B cell (primary cell): ENCODE measurements around the gene LIPA. TPM values are rescaled to one million over a fixed set of nuclear protein-coding genes. Genes with fewer than 3 reads are reported as not detected.

Experiments used
- ATAC-seq: fragments of 200-7000 bp; cut with Tn5 transposase; one replicate; pipeline ENCODE4 v1.10.0; 2021; ENCODE audit warnings: low read depth, mild to moderate bottlenecking, moderate number of reproducible peaks, moderate library complexity
- CTCF ChIA-PET: fragments of 350-600 bp; sonication (Branson Sonifier 250); formaldehyde crosslinking; loops from one replicate; lab custom pipeline; 2021; ENCODE audit warnings: antibody characterized with exemption, inconsistent platforms; lab: Charles Lee
- POLR2A ChIA-PET: fragments of 350-600 bp; sonication (Branson Sonifier 250); formaldehyde crosslinking; loops from one replicate; lab custom pipeline; 2021; ENCODE audit warnings: antibody characterized with exemption; lab: Charles Lee
- DNase-seq: peaks from one replicate; pipeline ENCODE4 v3.0.0; 2013
- H2AFZ ChIP-seq: 2 replicates; pipeline ENCODE4 v1.6.1; 2012; ENCODE audit warnings: mild to moderate bottlenecking, low read depth, low read length; ENCODE audit not compliant: insufficient read depth, poor library complexity, severe bottlenecking
- H3K27ac ChIP-seq, 2 donors: 1 replicate in 1 of 2; 2 replicates in 1 of 2; pipeline ENCODE4 v1.5.1; 2012 to 2013; ENCODE audit warnings: low read length in 2 of 2, mild to moderate bottlenecking in 2 of 2, moderate library complexity in 1 of 2
- H3K27me3 ChIP-seq, 4 experiments: fragments of 200-600 bp in 1 of 4; sonication (generic) in 1 of 4; replicated peaks in 1 of 4; 1 replicate in 2 of 4; 2 replicates in 2 of 4; pipeline versions ENCODE4 v1.6.1 to v1.7.0; 2013 to 2016; ENCODE audit warnings: low read length in 3 of 4, mild to moderate bottlenecking in 2 of 4, mixed read lengths in 1 of 4, moderate library complexity in 1 of 4; ENCODE audit not compliant: insufficient read depth in 4 of 4, control insufficient read depth in 3 of 4; ENCODE audit errors: control extremely low read depth in 1 of 4
- H3K36me3 ChIP-seq, 2 experiments: replicated peaks in 1 of 2; 1 replicate in 1 of 2; 2 replicates in 1 of 2; pipeline versions ENCODE4 v1.6.1 to v1.7.1; 2013; ENCODE audit warnings: low read length in 1 of 2; ENCODE audit not compliant: insufficient read depth in 2 of 2, control insufficient read depth in 1 of 2; ENCODE audit errors: control extremely low read depth in 1 of 2, extremely low read depth in 1 of 2
- H3K4me1 ChIP-seq, 2 donors: fragments of 200-600 bp in 1 of 2; sonication (generic) in 1 of 2; 1 replicate in 1 of 2; 2 replicates in 1 of 2; pipeline versions ENCODE4 v1.5.1 to v1.6.1; 2013 to 2017; ENCODE audit warnings: low read length in 2 of 2; ENCODE audit not compliant: control insufficient read depth in 2 of 2, insufficient read depth in 2 of 2
- H3K4me2 ChIP-seq: replicated peaks from 2 replicates; pipeline ENCODE3; 2012; ENCODE audit warnings: mild to moderate bottlenecking, low read depth, low read length; ENCODE audit not compliant: poor library complexity, severe bottlenecking
- H3K4me3 ChIP-seq, 5 experiments: fragments of 200-600 bp in 1 of 5; sonication (generic) in 1 of 5; 1 replicate in 3 of 5; 2 replicates in 2 of 5; pipeline versions ENCODE4 v1.5.1 to v1.7.0; 2011 to 2016; ENCODE audit warnings: low read length in 4 of 5, mild to moderate bottlenecking in 4 of 5, low read depth in 2 of 5, control low read depth in 1 of 5, moderate library complexity in 1 of 5; ENCODE audit not compliant: insufficient read depth in 1 of 5; ENCODE audit errors: control extremely low read depth in 1 of 5, extremely low read depth in 1 of 5
- H3K79me2 ChIP-seq: fragments of 200-600 bp; sonication (generic); one replicate; pipeline ENCODE4 v1.6.0; 2016; ENCODE audit warnings: low read length; ENCODE audit not compliant: control insufficient read depth, insufficient read depth
- H3K9ac ChIP-seq: fragments of 200-600 bp; sonication (generic); 2 replicates; pipeline ENCODE4 v1.6.1; 2017; ENCODE audit warnings: mild to moderate bottlenecking, low read length, moderate library complexity
- H3K9me3 ChIP-seq, 3 donors: one replicate each; pipeline versions ENCODE4 v1.6.1 to v1.7.1; 2013; ENCODE audit warnings: low read length in 2 of 3; ENCODE audit not compliant: control insufficient read depth in 2 of 3, insufficient read depth in 1 of 3; ENCODE audit errors: control extremely low read depth in 1 of 3
- H4K20me1 ChIP-seq: 2 replicates; pipeline ENCODE4 v1.6.0; 2012; ENCODE audit warnings: mild to moderate bottlenecking, low read length; ENCODE audit not compliant: insufficient read depth, control insufficient read depth, poor library complexity, severe bottlenecking
- H3K27ac Mint-ChIP-seq: one replicate; pipeline ENCODE4 v1.8.0; 2021; ENCODE audit warnings: mixed read lengths
- H3K27me3 Mint-ChIP-seq: one replicate; pipeline ENCODE4 v1.8.0; 2021; ENCODE audit warnings: mixed read lengths
- H3K4me1 Mint-ChIP-seq: one replicate; pipeline ENCODE4 v1.8.0; 2021; ENCODE audit warnings: mixed read lengths
- H3K4me3 Mint-ChIP-seq: one replicate; pipeline ENCODE4 v1.8.0; 2021; ENCODE audit warnings: mixed read lengths
- H3K9me3 Mint-ChIP-seq: one replicate; pipeline ENCODE4 v1.8.0; 2022; ENCODE audit warnings: mixed read lengths; ENCODE audit not compliant: insufficient read depth
- EZH2 ChIP-seq: IDR thresholded peaks from 2 replicates; pipeline ENCODE4 v1.6.1; 2012; ENCODE audit warnings: borderline replicate concordance, low read depth, mild to moderate bottlenecking, moderate library complexity, low read length; ENCODE audit not compliant: insufficient read depth, poor library complexity, severe bottlenecking
- WGBS: methylation state at CpG from one replicate; pipeline ENCODE4 v1.1.5; 2013; ENCODE audit warnings: missing lambda C conversion rate; ENCODE audit not compliant: insufficient coverage; 5-methylcytosine and 5-hydroxymethylcytosine counted together
- intact Hi-C: fragments of 100-400 bp; cut with micrococcal nuclease; formaldehyde crosslinking; loops from one replicate; pipeline ENCODE4 v1.10.0; 2022
- polyA plus RNA-seq: library from polyadenylated mRNA; depleted of rRNA; stranded (reverse); fragments of >200 nt; gene quantifications from 2 replicates; pipeline ENCODE4 v1.2.3, GENCODE V29; 2012
- total RNA-seq, 2 donors: library from RNA; stranded (reverse); fragments of 120-200 nt in 1 of 2; gene quantifications; 1 replicate in 1 of 2; 2 replicates in 1 of 2; pipeline versions ENCODE4 v1.2.3 to v1.2.4, GENCODE V29; 2013 to 2022
- TF ChIP-seq, protein P1 (sequence below): fragments of 200-600 bp; IDR thresholded peaks from one replicate; pipeline ENCODE4 v1.8.0; 2022; ENCODE audit warnings: antibody characterized with exemption, mild to moderate bottlenecking

The LIPA gene
- total and polyA plus RNA-seq, 2 donors (not counting 1 experiment from before 2014, with no cell fraction given) = 16.4 to 36.5 TPM

DNA sequence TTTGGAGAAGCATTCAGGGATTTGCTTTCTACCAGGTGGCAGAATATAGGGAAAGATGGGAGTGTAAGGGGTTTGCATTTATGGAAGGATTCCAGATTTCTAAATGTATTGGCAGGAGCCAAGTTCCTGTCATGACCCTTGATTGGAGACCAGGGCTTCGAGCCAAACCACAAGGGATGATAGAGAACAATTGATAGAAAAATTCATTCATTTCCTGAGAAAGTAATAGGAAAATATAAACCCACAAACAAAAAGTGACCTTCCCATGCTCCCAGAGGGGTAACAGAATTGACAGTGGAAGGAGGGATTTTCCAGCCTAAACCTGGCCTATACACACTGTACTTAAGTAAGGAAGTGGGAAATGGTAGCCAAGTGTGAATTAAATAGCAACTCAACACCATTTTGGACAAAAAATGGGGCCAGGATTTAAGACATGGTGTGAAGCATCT, 27.9 kb upstream of the LIPA start:
- no peak overlapping the region for H3K27ac ChIP-seq
- no peaks in the 10 kb centered on the region for H3K36me3 ChIP-seq
- no peak overlapping the region for H3K4me2 ChIP-seq
- no peak overlapping the region for H3K9ac ChIP-seq
- DNase-seq (no peak), ATAC-seq (no peak)
- no peak for TF ChIP-seq EZH2
- TF ChIP-seq, protein P1, sequence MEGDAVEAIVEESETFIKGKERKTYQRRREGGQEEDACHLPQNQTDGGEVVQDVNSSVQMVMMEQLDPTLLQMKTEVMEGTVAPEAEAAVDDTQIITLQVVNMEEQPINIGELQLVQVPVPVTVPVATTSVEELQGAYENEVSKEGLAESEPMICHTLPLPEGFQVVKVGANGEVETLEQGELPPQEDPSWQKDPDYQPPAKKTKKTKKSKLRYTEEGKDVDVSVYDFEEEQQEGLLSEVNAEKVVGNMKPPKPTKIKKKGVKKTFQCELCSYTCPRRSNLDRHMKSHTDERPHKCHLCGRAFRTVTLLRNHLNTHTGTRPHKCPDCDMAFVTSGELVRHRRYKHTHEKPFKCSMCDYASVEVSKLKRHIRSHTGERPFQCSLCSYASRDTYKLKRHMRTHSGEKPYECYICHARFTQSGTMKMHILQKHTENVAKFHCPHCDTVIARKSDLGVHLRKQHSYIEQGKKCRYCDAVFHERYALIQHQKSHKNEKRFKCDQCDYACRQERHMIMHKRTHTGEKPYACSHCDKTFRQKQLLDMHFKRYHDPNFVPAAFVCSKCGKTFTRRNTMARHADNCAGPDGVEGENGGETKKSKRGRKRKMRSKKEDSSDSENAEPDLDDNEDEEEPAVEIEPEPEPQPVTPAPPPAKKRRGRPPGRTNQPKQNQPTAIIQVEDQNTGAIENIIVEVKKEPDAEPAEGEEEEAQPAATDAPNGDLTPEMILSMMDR = no peak
- H3K4me3 ChIP-seq = no peak overlapping the region
- CTCF ChIA-PET = interaction anchor here (1.2 kb wide), 1 partner anchor 76 kb away, joined by 3 read pairs; no protein-coding TSS in a partner anchor
- H3K4me1 ChIP-seq = no peaks in the 10 kb centered on the region
- no CpG with 5 or more reads among the region's 1 CpG for WGBS
- H3K27me3 Mint-ChIP-seq = no peaks in the 10 kb centered on the region
- no peaks in the 10 kb centered on the region for H3K9me3 ChIP-seq
- H3K4me3 Mint-ChIP-seq = no peak overlapping the region
- H3K27ac Mint-ChIP-seq = no peak overlapping the region
- no peaks in the 10 kb centered on the region for H4K20me1 ChIP-seq
- no peaks in the 10 kb centered on the region for H3K27me3 ChIP-seq
- peaks cover 2% of the 10 kb centered on the region for H3K4me1 Mint-ChIP-seq
- POLR2A ChIA-PET = no interaction called here
- no peaks in the 10 kb centered on the region for H3K9me3 Mint-ChIP-seq
- H2AFZ ChIP-seq = no peak overlapping the region
- H3K79me2 ChIP-seq = no peaks in the 10 kb centered on the region
- intact Hi-C loops = no loop called here

DNA sequence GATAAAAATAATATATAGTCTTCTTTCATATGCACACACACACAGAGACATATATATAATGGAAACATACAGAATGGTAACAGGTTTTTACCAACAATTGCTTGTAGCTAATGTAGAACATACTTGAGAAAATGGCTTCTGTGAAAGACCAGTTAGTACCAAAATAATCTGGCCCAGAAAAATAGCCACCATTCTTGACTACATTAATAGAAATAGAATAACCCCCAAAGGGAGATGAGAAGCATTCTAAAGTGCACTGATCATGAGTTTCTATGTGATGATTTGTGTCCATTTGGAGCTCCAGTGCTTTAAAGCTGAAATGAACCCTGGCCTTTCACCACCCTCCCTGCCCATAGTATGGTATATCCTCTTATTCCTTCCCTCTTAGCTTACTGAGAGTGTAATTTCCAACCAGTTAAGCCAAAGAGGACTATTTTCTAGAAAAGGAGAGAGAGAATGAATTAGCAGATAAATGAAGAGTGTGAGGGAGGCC, 27.4 kb upstream of the LIPA start:
- Mint-ChIP-seq H3K9me3 (no peaks in the 10 kb centered on the region), H3K4me3 (no peak overlapping the region), H3K4me1 (peaks cover 2% of the 10 kb centered on the region), H3K27ac (no peak overlapping the region), H3K27me3 (no peaks in the 10 kb centered on the region)
- Histone ChIP-seq H3K9me3 (no peaks in the 10 kb centered on the region), H3K27me3 (no peaks in the 10 kb centered on the region), H3K27ac (no peak overlapping the region), H3K79me2 (no peaks in the 10 kb centered on the region), H3K4me1 (no peaks in the 10 kb centered on the region), H3K4me2 (no peak overlapping the region), H4K20me1 (no peaks in the 10 kb centered on the region), H3K36me3 (no peaks in the 10 kb centered on the region), H3K4me3 (no peak overlapping the region), H3K9ac (no peak overlapping the region), H2AFZ (no peak overlapping the region)
- DNase-seq (no peak), ATAC-seq (no peak)
- TF ChIP-seq, protein P1 = no peak
- TF ChIP-seq EZH2 = no peak
- intact Hi-C loops = no loop called here
- ChIA-PET CTCF (interaction anchor here (1.2 kb wide), 2 partner anchors 23 to 77 kb away, joined by 3 read pairs; partner anchors contain the start of gene IFIT2), POLR2A (no interaction called here)
